H1 (cell line): ENCODE data around the gene CHRM3. TPM values are rescaled to one million over a fixed set of nuclear protein-coding genes. Genes with fewer than 3 reads are reported as not detected.

Source experiments
- polyA plus RNA-seq, 7 experiments: library from polyadenylated mRNA; depleted of rRNA in 3 of 7; stranded (reverse) in 5 of 7; unstranded in 2 of 7; fragments of >200 nt in 5 of 7; fragments of 200-250 nt in 2 of 7; gene quantifications; 1 replicate in 5 of 7; 2 replicates in 1 of 7; 4 replicates in 1 of 7; pipeline versions ENCODE4 v1.2.1 to v1.2.3, GENCODE V29; 2011 to 2013; ENCODE audit warnings: missing spikeins in 2 of 7, mixed read lengths in 2 of 7
- total RNA-seq: library from RNA; stranded (reverse); fragmentation: NEBNext Ultra II Directional; extraction: Animal tissue kit (Norgen Biotek cat#: 25700); gene quantifications from 2 replicates; pipeline ENCODE4 v1.2.1, GENCODE V29; 2021
- TF ChIP-seq, protein P1 (sequence below): fragments of 300-600 bp; sonication (generic); IDR thresholded peaks from 2 replicates; pipeline ENCODE4 v1.7.1; 2012; ENCODE audit warnings: low read length, moderate library complexity, mild to moderate bottlenecking, inconsistent platforms; ENCODE audit not compliant: insufficient replicate concordance
- TF ChIP-seq, protein P2 (sequence below), 3 experiments: IDR thresholded peaks; 1 replicate in 2 of 3; 2 replicates in 1 of 3; pipeline versions ENCODE4 v1.5.1 to v1.6.1; 2011; ENCODE audit warnings: low read length in 3 of 3, mild to moderate bottlenecking in 3 of 3, inconsistent platforms in 2 of 3, low read depth in 1 of 3, moderate library complexity in 1 of 3; ENCODE audit not compliant: insufficient read depth in 1 of 3; ENCODE audit errors: control extremely low read depth in 1 of 3

CHRM3 gene
- total and polyA plus RNA-seq, 2 of the 8 experiments (the other 6 are each of a cell fraction or from before 2014, with no cell fraction given): 3.3 to 5.0 TPM

DNA sequence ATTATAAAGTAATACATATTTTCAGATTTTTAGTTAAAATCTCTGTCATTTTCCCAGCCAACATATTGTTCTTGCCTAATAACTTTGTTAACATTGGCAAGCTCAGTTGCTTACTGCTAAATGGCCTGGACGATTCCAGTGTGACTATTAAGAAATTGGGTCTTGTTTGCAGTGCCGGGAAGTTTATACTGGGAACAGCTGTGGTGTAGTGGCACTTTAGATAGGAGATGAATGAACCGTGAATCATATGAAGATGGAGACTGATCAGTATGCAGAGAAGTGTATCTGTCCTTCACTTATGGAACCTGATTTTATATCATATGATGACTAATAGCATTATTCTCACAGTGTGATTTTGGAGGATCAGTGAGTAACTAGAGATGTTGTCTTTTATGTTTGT, 3.3 kb downstream of the CHRM3 start (continued):
- TF ChIP-seq, protein P1, sequence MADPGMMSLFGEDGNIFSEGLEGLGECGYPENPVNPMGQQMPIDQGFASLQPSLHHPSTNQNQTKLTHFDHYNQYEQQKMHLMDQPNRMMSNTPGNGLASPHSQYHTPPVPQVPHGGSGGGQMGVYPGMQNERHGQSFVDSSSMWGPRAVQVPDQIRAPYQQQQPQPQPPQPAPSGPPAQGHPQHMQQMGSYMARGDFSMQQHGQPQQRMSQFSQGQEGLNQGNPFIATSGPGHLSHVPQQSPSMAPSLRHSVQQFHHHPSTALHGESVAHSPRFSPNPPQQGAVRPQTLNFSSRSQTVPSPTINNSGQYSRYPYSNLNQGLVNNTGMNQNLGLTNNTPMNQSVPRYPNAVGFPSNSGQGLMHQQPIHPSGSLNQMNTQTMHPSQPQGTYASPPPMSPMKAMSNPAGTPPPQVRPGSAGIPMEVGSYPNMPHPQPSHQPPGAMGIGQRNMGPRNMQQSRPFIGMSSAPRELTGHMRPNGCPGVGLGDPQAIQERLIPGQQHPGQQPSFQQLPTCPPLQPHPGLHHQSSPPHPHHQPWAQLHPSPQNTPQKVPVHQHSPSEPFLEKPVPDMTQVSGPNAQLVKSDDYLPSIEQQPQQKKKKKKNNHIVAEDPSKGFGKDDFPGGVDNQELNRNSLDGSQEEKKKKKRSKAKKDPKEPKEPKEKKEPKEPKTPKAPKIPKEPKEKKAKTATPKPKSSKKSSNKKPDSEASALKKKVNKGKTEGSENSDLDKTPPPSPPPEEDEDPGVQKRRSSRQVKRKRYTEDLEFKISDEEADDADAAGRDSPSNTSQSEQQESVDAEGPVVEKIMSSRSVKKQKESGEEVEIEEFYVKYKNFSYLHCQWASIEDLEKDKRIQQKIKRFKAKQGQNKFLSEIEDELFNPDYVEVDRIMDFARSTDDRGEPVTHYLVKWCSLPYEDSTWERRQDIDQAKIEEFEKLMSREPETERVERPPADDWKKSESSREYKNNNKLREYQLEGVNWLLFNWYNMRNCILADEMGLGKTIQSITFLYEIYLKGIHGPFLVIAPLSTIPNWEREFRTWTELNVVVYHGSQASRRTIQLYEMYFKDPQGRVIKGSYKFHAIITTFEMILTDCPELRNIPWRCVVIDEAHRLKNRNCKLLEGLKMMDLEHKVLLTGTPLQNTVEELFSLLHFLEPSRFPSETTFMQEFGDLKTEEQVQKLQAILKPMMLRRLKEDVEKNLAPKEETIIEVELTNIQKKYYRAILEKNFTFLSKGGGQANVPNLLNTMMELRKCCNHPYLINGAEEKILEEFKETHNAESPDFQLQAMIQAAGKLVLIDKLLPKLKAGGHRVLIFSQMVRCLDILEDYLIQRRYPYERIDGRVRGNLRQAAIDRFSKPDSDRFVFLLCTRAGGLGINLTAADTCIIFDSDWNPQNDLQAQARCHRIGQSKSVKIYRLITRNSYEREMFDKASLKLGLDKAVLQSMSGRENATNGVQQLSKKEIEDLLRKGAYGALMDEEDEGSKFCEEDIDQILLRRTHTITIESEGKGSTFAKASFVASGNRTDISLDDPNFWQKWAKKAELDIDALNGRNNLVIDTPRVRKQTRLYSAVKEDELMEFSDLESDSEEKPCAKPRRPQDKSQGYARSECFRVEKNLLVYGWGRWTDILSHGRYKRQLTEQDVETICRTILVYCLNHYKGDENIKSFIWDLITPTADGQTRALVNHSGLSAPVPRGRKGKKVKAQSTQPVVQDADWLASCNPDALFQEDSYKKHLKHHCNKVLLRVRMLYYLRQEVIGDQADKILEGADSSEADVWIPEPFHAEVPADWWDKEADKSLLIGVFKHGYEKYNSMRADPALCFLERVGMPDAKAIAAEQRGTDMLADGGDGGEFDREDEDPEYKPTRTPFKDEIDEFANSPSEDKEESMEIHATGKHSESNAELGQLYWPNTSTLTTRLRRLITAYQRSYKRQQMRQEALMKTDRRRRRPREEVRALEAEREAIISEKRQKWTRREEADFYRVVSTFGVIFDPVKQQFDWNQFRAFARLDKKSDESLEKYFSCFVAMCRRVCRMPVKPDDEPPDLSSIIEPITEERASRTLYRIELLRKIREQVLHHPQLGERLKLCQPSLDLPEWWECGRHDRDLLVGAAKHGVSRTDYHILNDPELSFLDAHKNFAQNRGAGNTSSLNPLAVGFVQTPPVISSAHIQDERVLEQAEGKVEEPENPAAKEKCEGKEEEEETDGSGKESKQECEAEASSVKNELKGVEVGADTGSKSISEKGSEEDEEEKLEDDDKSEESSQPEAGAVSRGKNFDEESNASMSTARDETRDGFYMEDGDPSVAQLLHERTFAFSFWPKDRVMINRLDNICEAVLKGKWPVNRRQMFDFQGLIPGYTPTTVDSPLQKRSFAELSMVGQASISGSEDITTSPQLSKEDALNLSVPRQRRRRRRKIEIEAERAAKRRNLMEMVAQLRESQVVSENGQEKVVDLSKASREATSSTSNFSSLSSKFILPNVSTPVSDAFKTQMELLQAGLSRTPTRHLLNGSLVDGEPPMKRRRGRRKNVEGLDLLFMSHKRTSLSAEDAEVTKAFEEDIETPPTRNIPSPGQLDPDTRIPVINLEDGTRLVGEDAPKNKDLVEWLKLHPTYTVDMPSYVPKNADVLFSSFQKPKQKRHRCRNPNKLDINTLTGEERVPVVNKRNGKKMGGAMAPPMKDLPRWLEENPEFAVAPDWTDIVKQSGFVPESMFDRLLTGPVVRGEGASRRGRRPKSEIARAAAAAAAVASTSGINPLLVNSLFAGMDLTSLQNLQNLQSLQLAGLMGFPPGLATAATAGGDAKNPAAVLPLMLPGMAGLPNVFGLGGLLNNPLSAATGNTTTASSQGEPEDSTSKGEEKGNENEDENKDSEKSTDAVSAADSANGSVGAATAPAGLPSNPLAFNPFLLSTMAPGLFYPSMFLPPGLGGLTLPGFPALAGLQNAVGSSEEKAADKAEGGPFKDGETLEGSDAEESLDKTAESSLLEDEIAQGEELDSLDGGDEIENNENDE: no peak
- TF ChIP-seq, protein P2, sequence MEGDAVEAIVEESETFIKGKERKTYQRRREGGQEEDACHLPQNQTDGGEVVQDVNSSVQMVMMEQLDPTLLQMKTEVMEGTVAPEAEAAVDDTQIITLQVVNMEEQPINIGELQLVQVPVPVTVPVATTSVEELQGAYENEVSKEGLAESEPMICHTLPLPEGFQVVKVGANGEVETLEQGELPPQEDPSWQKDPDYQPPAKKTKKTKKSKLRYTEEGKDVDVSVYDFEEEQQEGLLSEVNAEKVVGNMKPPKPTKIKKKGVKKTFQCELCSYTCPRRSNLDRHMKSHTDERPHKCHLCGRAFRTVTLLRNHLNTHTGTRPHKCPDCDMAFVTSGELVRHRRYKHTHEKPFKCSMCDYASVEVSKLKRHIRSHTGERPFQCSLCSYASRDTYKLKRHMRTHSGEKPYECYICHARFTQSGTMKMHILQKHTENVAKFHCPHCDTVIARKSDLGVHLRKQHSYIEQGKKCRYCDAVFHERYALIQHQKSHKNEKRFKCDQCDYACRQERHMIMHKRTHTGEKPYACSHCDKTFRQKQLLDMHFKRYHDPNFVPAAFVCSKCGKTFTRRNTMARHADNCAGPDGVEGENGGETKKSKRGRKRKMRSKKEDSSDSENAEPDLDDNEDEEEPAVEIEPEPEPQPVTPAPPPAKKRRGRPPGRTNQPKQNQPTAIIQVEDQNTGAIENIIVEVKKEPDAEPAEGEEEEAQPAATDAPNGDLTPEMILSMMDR (IDR thresholded peaks at IDR 0.05; ENCODE audit: control extremely low read depth in 1 of 3, insufficient read depth in 1 of 3, low read depth in 1 of 3, low read length in 3 of 3): no peak
